C4-2B (cell line): ENCODE data around the gene RPL13A.

Experiments used
- H3K27ac ChIP-seq: fragments of 450-650 bp; 2 replicates; pipeline ENCODE4 v1.5.1; 2017
- CTCF ChIP-seq: fragments of 450-650 bp; conservative IDR thresholded peaks from 2 replicates; pipeline ENCODE4 v1.5.1; 2017; ENCODE audit warnings: mild to moderate bottlenecking
- ZFX ChIP-seq: fragments of 450-650 bp; IDR thresholded peaks from 2 replicates; pipeline ENCODE4 v1.6.1; 2017

The RPL13A gene

GRCh38 chr19:49515767-49516166 is 28.4 kb downstream of the RPL13A start:
- no peak overlapping the region for H3K27ac ChIP-seq
- TF ChIP-seq ZFX (no peak), CTCF (no peak)

GRCh38 chr19:49518033-49518432 is 30.6 kb downstream of the RPL13A start:
- H3K27ac ChIP-seq, result no peak overlapping the region
- TF ChIP-seq ZFX (no peak), CTCF (no peak)

GRCh38 chr19:49520705-49521319 is 33.4 kb downstream of the RPL13A start:
- no peak overlapping the region for H3K27ac ChIP-seq

GRCh38 chr19:49524812-49525455 is 37.5 kb downstream of the RPL13A start:
- no peak overlapping the region for H3K27ac ChIP-seq
- TF ChIP-seq ZFX, result no peak
- no peak for TF ChIP-seq CTCF

More at GRCh38 chr19:49520705-49521319, 33.4 kb downstream of the RPL13A start:
- no peak for TF ChIP-seq ZFX
- no peak for TF ChIP-seq CTCF

- H3K27ac ChIP-seq, result peak overlapping the region; percentile 6
- TF ChIP-seq ZFX, result no peak
- TF ChIP-seq CTCF, result no peak
Measured at GRCh38 chr19:49528211-49528771, 40.9 kb downstream of the RPL13A start.

GRCh38 chr19:49530708-49531107 is 43.3 kb downstream of the RPL13A start:
- H3K27ac ChIP-seq, result no peak overlapping the region
- no peak for TF ChIP-seq CTCF
- no peak for TF ChIP-seq ZFX
